Upper lobe of left lung (tissue), 6 donors: ENCODE data around the gene PITPNM3. TPM values are rescaled to one million over a fixed set of nuclear protein-coding genes. Genes with fewer than 3 reads are reported as not detected.

Source experiments
- ATAC-seq, 2 donors: fragments of 200-7000 bp; cut with Tn5 transposase; one replicate each; pipeline ENCODE4 v1.9.1; 2022; ENCODE audit warnings: mild to moderate bottlenecking in 2 of 2, moderate library complexity in 2 of 2; ENCODE audit not compliant: low FRiP score in 2 of 2
- DNase-seq, 2 donors: peaks; one replicate each; pipeline ENCODE4 v3.0.0-alpha.2; 2019 to 2020
- H3K27ac ChIP-seq, 4 donors: fragments of 200-600 bp; sonication (generic); one replicate each; pipeline ENCODE4 v1.5.1; 2016 to 2019
- H3K27me3 ChIP-seq, 4 donors: fragments of 200-600 bp; sonication (generic); one replicate each; pipeline ENCODE4 v1.5.1; 2017 to 2019
- H3K36me3 ChIP-seq, 4 donors: fragments of 200-600 bp; sonication (generic); one replicate each; pipeline ENCODE4 v1.5.1; 2016 to 2019
- H3K4me1 ChIP-seq, 4 donors: fragments of 200-600 bp; sonication (generic); one replicate each; pipeline ENCODE4 v1.5.1; 2018 to 2019
- H3K4me3 ChIP-seq, 4 donors: fragments of 200-600 bp; sonication (generic); one replicate each; pipeline ENCODE4 v1.5.1; 2017 to 2019; ENCODE audit warnings: mild to moderate bottlenecking in 2 of 4, moderate library complexity in 1 of 4
- H3K9me3 ChIP-seq, 4 donors: fragments of 200-600 bp; sonication (generic); one replicate each; pipeline ENCODE4 v1.5.1; 2018 to 2019
- CTCF ChIP-seq, 6 experiments: fragments of 450-650 bp in 4 of 6; fragments of 200-600 bp in 2 of 6; sonication (generic) in 2 of 6; IDR thresholded peaks; one replicate each; pipeline ENCODE4 v1.5.1; 2016 to 2019; ENCODE audit warnings: antibody characterized with exemption in 6 of 6
- EP300 ChIP-seq, 4 donors: sonication (generic); formaldehyde crosslinking; IDR thresholded peaks; one replicate each; pipeline ENCODE4 v1.5.1; 2017; ENCODE audit warnings: antibody characterized with exemption in 4 of 4, control low read depth in 2 of 4
- POLR2A ChIP-seq, 4 donors: fragments of 450-650 bp; IDR thresholded peaks; one replicate each; pipeline ENCODE4 v1.5.1; 2016 to 2017; ENCODE audit warnings: antibody characterized with exemption in 4 of 4, mild to moderate bottlenecking in 2 of 4
- POLR2AphosphoS5 ChIP-seq, 2 donors: sonication (generic); formaldehyde crosslinking; IDR thresholded peaks; one replicate each; pipeline ENCODE4 v1.5.1; 2017; ENCODE audit warnings: antibody characterized with exemption in 2 of 2
- WGBS, 2 donors: methylation state at CpG; one replicate each; pipeline ENCODE4 v1.1.5; 2017 to 2018; 5-methylcytosine and 5-hydroxymethylcytosine counted together
- total RNA-seq, 6 donors: library from RNA; depleted of rRNA in 4 of 6; stranded (reverse); fragments of >200 nt in 4 of 6; gene quantifications; one replicate each; pipeline versions ENCODE4 v1.1.0 to v1.2.1, GENCODE V29; 2016 to 2021
- donor health status: DM: no; HTN: no; CAD: no; lungs with moderate emphysema.
- donor health status: DM: no; HTN: yes; CAD: no; lungs with severe emphysema.

Gene PITPNM3
- total RNA-seq, 6 donors from 2014 or later, result 10.3 to 16.3 (median 12.5) TPM

- H3K36me3 ChIP-seq, result peaks cover 15 to 75% (median 21%) of the 10 kb centered on the region in 4 donors
- no peak for DNase-seq
- H3K27me3 ChIP-seq, result no peaks in the 10 kb centered on the region
- 74 to 88% methylated on average over 4 of the region's 4 CpGs for WGBS, 2 donors
- H3K4me1 ChIP-seq, result peaks cover 0 to 10% (median 2%) of the 10 kb centered on the region in 4 donors
- peaks cover 0 to 5% (median 0%) of the 10 kb centered on the region in 4 donors for H3K9me3 ChIP-seq
- no peak for ATAC-seq
- no peak overlapping the region for H3K27ac ChIP-seq
- TF ChIP-seq POLR2A (IDR thresholded peaks at IDR 0.05) (no peak), POLR2AphosphoS5 (IDR thresholded peaks at IDR 0.05) (no peak), CTCF (IDR thresholded peaks at IDR 0.05) (no peak), EP300 (IDR thresholded peaks at IDR 0.05) (no peak)
- no peak overlapping the region for H3K4me3 ChIP-seq
Measured at GRCh38 chr17:6587310-6587709, 31.0 kb upstream of the PITPNM3 start.

GRCh38 chr17:6583411-6583810, 27.1 kb upstream of the PITPNM3 start:
- peaks cover 8 to 65% (median 14%) of the 10 kb centered on the region in 4 donors for H3K36me3 ChIP-seq
- ATAC-seq, result no peak

DNA sequence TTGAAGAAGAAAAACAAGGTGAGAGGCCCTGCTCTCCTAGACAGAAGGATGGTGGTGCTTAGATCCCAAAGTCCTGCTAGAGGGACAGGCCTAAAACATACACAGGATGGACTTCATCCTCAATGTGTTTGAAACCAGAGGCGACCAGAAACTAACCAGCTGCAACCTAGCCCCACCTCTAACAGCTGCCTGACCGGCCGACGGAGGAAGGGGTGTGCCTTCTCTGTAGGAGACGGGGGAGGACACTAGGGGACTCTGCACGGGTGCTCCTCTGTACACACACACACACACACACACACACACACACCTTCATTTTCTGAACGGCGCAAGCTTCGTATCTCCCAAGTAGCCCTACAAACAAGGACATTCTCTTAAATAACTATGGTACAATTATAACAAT, 24.3 kb upstream of the PITPNM3 start:
- peaks cover 0 to 5% (median 0%) of the 10 kb centered on the region in 4 donors for H3K9me3 ChIP-seq
- H3K36me3 ChIP-seq, result peaks cover 4 to 48% (median 11%) of the 10 kb centered on the region in 4 donors
- no peak overlapping the region for H3K4me3 ChIP-seq
- H3K27ac ChIP-seq, result no peak overlapping the region
- TF ChIP-seq POLR2A (IDR thresholded peaks at IDR 0.05), result no peak
- TF ChIP-seq EP300 (IDR thresholded peaks at IDR 0.05), result no peak
- TF ChIP-seq POLR2AphosphoS5 (IDR thresholded peaks at IDR 0.05), result no peak
- no peak for TF ChIP-seq CTCF (IDR thresholded peaks at IDR 0.05)
- DNase-seq, result no peak
- peaks cover 0 to 5% (median under 1%) of the 10 kb centered on the region in 4 donors for H3K4me1 ChIP-seq
- 91 to 98% methylated on average over 9 of the region's 9 CpGs for WGBS, 2 donors
- H3K27me3 ChIP-seq, result no peaks in the 10 kb centered on the region
- no peak for ATAC-seq

More at GRCh38 chr17:6583411-6583810, 27.1 kb upstream of the PITPNM3 start:
- Histone ChIP-seq H3K4me1 (no peaks in the 10 kb centered on the region), H3K9me3 (peaks cover 0 to 5% (median 0%) of the 10 kb centered on the region in 4 donors), H3K27me3 (no peaks in the 10 kb centered on the region), H3K4me3 (no peak overlapping the region), H3K27ac (no peak overlapping the region)
- no peak for DNase-seq
- WGBS, 2 donors, result 99 to 100% methylated on average over 4 of the region's 4 CpGs
- TF ChIP-seq EP300 (IDR thresholded peaks at IDR 0.05) (no peak), CTCF (IDR thresholded peaks at IDR 0.05) (no peak), POLR2AphosphoS5 (IDR thresholded peaks at IDR 0.05) (no peak), POLR2A (IDR thresholded peaks at IDR 0.05) (no peak)

DNA sequence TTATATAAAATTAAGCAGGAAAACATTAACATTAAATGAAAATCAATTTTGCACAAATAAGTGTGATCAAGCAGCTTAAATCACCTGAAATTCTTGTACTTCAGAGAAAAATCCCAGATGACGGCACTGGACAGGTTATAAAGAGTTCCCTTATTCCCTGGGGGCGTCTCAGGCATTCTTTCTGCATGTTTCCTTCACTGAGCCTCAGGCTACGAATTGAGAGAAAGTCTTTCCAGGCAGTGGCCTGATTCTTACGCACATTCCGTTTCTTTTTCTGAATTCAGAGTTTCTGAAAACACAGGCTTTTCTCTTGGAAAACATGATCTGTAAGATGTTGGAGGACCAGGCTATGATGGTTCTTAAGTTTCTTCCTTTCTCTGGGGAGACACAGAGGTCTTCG, 22.1 kb upstream of the PITPNM3 start:
- TF ChIP-seq CTCF (IDR thresholded peaks at IDR 0.05), result no peak
- no peak for TF ChIP-seq EP300 (IDR thresholded peaks at IDR 0.05)
- no peak for TF ChIP-seq POLR2AphosphoS5 (IDR thresholded peaks at IDR 0.05)
- TF ChIP-seq POLR2A (IDR thresholded peaks at IDR 0.05), result no peak
- DNase-seq (no peak), ATAC-seq (no peak)
- Histone ChIP-seq H3K4me3 (no peak overlapping the region), H3K36me3 (peaks cover 2 to 35% (median 11%) of the 10 kb centered on the region in 4 donors), H3K27me3 (no peaks in the 10 kb centered on the region), H3K27ac (no peak overlapping the region), H3K4me1 (peaks cover 5 to 16% (median 14%) of the 10 kb centered on the region in 4 donors), H3K9me3 (no peaks in the 10 kb centered on the region)
- 79 to 92% methylated on average over 6 of the region's 6 CpGs for WGBS, 2 donors

GRCh38 chr17:6577686-6578263, 21.4 kb upstream of the PITPNM3 start:
- WGBS, 2 donors, result 89 to 90% methylated on average over 7 of the region's 7 CpGs
- no peak for TF ChIP-seq POLR2AphosphoS5 (IDR thresholded peaks at IDR 0.05)
- no peak for TF ChIP-seq EP300 (IDR thresholded peaks at IDR 0.05)
- Histone ChIP-seq H3K27me3 (no peaks in the 10 kb centered on the region), H3K27ac (no peak overlapping the region), H3K4me1 (peaks cover 5 to 16% (median 14%) of the 10 kb centered on the region in 4 donors), H3K4me3 (no peak overlapping the region), H3K9me3 (no peaks in the 10 kb centered on the region), H3K36me3 (peaks cover 2 to 34% (median 11%) of the 10 kb centered on the region in 4 donors)
- ATAC-seq, result no peak
- DNase-seq, result no peak
